ENCODE measurements around the gene MUC2.

Gene MUC2

DNA sequence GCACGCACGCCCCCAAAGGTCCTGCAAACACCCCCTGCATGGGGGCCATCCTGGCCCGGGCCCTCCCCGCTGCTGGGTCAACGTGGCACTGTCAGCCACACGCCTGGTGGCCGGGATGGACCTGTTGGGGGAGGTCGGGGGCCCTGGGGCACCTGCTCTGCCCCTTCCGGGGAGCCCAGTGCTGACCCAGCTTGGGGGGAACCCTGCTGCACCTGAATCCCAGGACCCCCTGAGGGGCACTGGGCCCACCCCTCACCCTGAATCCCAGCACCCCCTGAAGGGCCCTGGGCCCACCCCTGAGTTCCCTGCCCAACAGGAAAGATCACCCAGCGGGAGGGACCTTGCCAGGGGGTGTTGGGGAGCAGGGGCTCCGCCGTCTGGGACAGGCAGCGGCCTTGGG is 37.7 kb upstream of the MUC2 start:
- no peak for DNase-seq

GRCh38 chr11:1037506-1038055 is 37.1 kb upstream of the MUC2 start:
- DNase-seq: no peak

DNA sequence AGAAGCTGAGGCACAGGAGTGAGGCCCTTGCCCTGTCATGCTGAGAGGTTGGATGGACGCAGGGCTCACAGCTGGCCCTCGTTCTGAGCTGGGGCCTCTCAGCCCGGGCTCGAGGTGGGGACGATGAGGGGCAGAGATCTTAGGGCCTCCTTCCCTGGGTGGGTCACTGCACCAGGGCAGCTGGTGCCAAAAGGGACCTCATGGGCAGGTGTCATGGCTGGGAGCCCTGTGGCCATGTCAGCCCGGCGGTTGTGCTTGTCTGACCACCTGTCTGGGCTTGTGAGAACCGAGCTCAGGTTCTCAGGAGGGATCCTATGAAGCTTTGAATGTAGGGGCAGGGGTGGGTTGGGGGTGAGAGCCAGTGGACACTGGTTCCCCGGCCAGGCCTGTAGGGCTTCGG is 36.3 kb upstream of the MUC2 start:
- DNase-seq: no peak

- DNase-seq: no peak
These were observed 35.8 kb upstream of the MUC2 start for GRCh38 chr11:1038921-1039320.

DNA sequence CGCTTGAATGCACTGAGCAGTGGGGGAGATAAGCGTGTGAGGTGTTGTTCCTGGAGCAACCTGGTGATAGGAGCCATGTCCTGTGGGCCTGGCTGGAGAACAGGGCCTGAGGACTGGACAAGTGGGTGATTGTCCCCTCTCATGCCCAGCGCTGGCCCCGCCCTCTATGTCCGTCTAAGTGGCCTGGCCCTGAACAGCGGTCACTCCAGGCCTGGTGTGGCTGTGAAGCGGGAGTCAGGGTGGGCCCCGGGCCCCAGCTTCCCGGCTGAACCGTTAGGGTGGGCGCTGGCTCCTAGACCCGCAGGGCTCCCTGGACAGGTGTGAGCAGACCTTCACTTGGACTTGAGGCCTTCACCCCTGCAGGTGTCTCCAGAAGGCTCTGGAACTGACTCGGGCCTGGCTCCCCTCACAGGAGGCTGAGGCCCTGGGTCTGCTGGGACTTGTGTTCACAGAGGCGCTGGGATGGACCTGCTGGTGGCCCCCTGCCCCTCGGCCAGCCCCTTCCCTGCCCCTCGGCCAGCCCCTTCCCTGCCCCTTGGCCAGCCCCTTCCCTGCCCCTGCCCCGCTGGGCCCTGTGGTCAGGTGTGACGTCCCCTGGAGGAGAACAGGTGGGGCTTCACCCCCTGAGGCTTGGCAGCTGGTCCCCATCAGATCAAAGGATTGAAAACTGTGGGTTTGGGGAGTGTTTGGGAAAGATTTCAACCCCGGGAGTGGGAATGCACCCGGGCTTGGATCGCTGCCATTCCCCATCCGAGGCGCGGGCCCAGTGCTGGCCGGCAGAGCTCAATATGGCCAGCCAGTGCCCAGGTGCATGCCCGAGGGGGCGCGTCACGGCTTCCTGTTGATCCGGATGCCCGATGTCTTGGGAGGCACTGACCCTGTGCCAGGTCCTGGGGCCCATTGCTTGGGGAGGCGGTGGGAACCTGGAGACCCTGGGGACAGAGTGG is 34.9 kb upstream of the MUC2 start:
- peak in 2 of 5 donors; percentile 2 to 4 for DNase-seq

DNA sequence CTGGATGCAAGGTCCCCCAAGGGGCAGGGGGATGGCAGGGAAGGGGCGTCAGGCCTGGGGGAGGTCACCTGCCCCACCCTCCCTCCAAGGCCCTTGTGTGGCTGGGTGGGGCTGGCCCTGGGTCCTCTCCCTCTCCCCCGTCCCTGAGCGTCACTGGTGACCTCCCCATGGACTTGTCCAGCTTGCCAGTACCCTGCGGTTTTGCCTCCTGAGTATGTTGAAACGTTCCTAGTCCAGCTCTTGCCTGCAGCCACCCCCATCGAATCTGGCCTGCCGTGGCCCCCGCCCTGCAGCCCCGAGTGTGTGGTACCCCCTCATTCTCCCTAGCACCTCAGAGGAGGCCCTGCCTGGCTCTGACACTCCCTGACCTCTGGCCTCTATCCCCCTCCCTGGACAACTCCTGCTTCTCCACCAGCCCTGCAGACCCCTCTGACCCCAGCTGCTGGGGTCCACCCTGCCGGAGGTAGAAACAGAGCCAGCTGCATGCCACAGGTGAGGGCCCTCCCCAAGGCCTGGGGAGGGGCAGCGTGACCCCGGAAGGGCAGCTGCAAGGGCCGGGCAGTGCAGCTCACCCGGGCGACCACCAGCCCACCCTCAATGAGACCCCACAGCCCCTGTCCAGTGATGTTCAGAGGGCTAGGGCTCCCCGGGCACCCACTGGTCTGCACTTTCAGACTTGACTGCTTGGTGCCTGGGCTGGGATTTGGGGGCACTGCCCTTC is 34.1 kb upstream of the MUC2 start:
- DNase-seq: peak in 1 of 5 donors; percentile 4

DNA sequence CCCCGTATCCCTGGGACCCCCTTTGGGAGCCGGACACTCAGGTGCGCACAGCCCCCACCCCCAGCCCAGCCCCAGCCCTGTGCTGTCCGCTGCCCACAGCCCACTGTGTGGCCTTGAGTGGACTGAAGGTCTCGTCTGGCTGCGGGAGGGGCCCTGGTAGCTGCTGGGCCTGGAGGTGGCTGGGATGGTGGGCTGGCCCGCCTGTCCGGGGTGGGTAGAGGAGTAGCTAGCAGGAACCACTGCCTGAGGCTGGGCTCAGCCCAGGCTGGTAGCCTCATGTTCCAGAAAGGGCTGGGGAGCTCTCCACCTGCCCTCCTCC is 33.6 kb upstream of the MUC2 start:
- peak in 2 of 5 donors; percentile 5 to 10 for DNase-seq

DNA sequence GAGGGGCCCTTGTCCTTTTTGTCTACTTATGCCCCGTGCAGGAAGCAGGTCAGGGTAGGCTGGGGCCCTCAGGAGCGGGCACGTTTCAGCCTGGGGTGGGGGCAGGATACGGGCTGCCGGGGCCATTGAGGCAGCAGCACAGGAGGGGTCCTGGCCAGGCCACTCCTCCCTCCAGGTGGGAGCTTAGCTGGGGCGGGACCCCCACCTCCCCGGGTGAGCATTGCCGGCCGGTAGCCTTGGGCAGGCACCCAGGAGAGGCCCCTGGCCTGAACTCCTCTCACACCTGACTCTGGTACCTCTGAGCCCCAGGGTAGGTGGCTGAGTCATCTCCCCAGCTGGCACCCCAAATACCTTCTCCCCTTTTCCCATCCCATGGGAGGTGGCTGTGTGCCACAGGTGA is 33.2 kb upstream of the MUC2 start:
- DNase-seq: no peak

DNA sequence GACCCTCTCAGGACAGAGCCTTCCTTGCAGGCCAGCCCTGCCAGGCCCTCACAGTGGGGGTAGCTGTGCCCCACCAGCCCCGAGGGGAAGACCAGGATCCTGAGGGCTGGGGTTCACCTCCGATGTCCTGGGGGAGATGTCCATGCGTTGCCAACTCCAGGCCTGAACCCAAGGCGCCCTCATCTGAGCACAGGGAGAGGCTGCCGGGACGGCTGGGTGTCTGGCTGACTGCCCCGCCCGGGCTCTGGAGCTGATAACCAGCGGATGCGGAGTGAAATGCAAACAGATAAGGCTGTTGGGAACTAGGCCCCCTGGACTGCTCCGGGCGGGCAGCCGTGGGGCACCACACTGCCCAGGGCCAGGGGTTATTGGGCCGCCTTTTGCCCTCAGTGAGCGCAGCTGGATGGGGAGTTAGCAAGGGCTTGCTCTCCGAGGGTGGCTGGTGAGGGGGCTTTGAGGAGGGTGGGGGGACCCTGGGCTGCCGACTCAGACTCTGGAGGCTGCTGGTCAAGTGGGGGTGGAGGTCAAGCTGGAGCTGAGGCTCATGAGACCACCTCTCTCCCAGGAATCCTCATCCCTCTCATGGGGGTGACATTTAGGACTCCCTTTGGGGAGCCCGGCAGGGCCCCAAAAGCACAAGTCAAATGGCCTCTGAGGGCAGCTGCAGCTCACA is 32.6 kb upstream of the MUC2 start:
- peak in 3 of 5 donors; percentile 2 to 10 (median 5) for DNase-seq

GRCh38 chr11:1042626-1043562 is 31.8 kb upstream of the MUC2 start:
- DNase-seq: peak in 1 of 5 donors; percentile 5

DNA sequence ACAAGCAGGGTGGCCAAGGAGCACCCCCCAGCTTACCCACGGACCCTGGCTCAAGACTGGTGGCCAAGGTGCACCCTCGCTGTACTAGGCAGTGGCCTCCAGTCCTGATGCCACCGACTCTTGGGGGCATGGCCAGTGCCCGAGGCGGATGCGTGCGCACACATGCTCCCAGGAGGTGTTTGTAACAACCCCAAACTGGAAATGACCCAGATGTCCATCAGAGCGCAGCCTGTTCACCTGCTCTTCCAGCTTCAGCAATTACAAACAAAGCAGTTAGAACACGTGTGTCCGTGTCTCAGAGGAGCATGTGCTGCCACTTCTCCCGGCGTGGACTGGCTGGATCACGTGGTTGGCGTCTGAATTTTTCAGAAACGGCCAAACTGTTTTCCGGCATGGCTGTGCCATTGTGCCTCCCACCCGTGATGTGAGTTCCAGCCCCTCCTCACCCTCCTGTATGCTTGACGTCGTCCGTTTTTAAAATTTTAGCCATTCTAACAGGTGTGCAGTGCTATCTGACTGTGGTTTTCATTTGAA is 31.0 kb upstream of the MUC2 start:
- no peak for DNase-seq

DNA sequence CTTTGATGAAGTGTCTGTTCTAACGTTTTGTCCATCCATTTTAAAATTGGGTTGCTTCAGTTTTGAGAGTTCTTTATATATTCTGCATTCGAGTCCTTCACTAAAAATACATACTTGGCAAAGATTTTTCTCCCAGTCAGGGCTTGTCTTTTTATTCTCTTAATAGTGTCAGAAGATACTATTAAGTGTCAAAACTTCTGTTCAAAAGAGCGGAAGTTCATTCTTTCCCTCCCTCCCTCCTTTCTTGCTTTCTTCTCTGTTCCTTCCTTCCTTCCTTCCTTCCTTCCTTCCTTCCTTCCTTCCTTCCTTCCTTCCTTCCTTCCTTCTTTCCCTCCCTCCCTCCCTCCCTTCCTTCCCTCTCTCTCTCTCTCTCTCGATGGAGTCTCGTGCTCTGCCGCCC is 30.5 kb upstream of the MUC2 start:
- no peak for DNase-seq

DNA sequence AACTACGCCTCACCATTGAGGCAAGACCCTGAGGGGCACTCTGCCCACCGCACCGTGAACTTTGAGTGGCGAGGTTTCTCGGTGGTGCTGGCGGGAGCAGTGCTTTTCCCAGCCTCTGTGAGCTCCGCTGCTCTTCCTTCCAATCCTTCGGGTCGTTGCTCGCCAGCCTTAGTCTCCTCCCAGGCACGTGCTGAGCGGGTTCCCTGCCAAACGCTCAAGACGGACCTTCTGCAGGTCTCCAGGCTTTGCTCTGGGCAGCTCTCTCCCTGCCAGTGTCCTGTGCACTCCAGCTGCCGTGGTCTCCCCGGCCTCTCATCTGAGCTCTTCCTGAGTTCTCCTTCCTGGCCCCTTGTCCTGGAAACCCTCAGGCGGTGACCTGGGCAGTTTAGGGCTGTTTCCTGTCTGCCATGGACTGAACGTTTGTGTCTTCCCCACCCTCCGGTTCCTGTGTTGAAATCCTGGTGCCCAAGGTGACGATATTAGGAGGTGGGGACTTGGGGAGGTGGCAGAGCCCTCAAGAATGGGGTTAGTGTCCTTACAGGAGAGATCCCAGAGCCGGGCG is 27.0 kb upstream of the MUC2 start:
- no peak for DNase-seq

DNA sequence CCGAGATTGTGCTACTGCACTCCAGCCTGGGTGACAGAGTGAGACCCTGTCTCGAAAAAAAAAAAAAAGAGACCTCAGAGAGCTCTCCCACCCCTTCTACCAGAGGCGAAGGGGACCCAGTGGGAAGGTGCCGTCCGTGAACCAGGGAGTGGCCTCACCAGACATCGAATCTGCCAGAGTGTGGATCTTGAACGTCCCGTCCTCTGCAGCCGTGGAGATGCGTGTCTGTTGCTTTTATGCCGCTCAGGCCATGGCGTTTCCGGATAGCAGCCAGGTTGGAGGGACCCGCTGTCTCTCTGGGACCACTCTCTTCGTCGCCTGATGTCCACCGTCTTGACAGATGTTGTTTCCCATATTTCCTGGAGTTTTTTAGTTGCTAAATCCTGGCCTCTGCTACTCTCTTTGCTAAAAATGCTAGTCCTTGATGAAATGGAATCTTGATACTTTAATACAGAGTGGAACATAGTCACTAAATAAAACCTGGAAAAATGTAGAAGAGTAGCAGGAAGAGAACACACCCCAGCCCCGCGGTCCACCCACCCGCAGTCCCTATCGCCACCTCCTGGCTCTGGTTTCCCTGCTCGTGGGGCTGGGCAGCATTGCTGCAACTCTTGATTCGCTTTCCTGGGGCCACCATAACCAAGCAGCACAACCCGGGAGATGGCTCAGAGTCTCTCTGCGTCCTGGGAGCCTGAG is 26.2 kb upstream of the MUC2 start:
- no peak for DNase-seq

GRCh38 chr11:1049071-1049405 is 25.6 kb upstream of the MUC2 start:
- DNase-seq: peak in 1 of 5 donors; percentile 3

DNA sequence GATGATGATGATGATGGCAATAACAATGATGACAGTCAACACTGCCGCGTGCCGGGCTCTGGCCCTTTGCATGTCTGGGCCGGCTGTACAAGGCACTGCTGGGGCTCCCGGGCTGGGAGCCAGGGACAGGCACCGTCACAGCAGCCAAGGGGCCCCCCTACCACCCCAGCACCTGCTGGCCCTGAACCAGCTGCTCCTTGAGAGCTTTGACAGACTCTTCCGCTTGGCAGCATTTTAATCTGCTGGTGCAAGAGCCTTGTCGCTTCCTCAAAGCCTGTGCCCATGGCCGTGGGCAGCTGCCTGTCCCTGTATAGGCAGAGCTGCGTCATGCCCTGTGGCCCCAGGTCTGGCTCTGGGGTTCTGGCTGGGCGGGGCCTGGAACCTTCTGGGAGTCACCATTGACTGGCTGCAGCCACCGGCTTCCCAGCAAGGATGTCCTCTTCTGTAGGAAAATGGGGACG is 25.2 kb upstream of the MUC2 start:
- no peak for DNase-seq

- DNase-seq: peak in 1 of 5 donors; percentile 4
These were observed 24.6 kb upstream of the MUC2 start for GRCh38 chr11:1049911-1050580.

- peak; percentile 49 to 66 (median 63) for DNase-seq
These were observed 23.9 kb upstream of the MUC2 start for GRCh38 chr11:1050581-1051355.
